Mucosa of descending colon (tissue), 3 donors: ENCODE data around the gene IL21R. TPM values are rescaled to one million over a fixed set of nuclear protein-coding genes. Genes with fewer than 3 reads are reported as not detected.

ENCODE experiments used
- ATAC-seq: fragments of 200-7000 bp; cut with Tn5 transposase; one replicate; pipeline ENCODE4 v1.9.1; 2020; ENCODE audit warnings: mild to moderate bottlenecking, moderate library complexity
- DNase-seq, 3 donors: peaks; one replicate each; pipeline ENCODE4 v3.0.0-alpha.2; 2020
- H3K36me3 ChIP-seq: fragments of 200-600 bp; one replicate; pipeline ENCODE4 v1.8.0; 2021; ENCODE audit warnings: low read depth, mild to moderate bottlenecking
- H3K4me1 ChIP-seq: fragments of 200-600 bp; one replicate; pipeline ENCODE4 v1.8.0; 2021; ENCODE audit warnings: low read depth, mild to moderate bottlenecking
- H3K4me3 ChIP-seq: fragments of 200-600 bp; one replicate; pipeline ENCODE4 v1.8.0; 2021; ENCODE audit warnings: mild to moderate bottlenecking
- H3K9me3 ChIP-seq: fragments of 200-600 bp; one replicate; pipeline ENCODE4 v1.8.0; 2021; ENCODE audit warnings: mild to moderate bottlenecking
- CTCF ChIP-seq: fragments of 200-600 bp; IDR thresholded peaks from one replicate; pipeline ENCODE4 v1.8.0; 2022; ENCODE audit warnings: antibody characterized with exemption, mild to moderate bottlenecking
- intact Hi-C, 2 donors: fragments of 100-400 bp; cut with DNase I in 1 of 2; cut with micrococcal nuclease in 1 of 2; formaldehyde crosslinking; loops; one replicate each; pipeline versions ENCODE4 v1.11.0 to v1.11.1; 2022; cut with DNase I, micrococcal nuclease
- total RNA-seq, 3 donors: library from RNA; stranded (reverse); fragmentation: NEBNext Ultra II Directional in 2 of 3; extraction: Animal tissue kit (Norgen Biotek cat#: 25700) in 2 of 3; gene quantifications; one replicate each; pipeline versions ENCODE4 v1.2.1 to v1.2.4, GENCODE V29; 2021 to 2023
- donor health status: DM: no; HTN: no; CAD: no; lungs with moderate emphysema.
- donor health status: DM: no; HTN: no; CAD: no.
- donor health status: DM: no; HTN: yes; CAD: no.

The IL21R gene
- total RNA-seq, 3 donors from 2014 or later, result 0.47 to 1.4 (median 1.0) TPM

- H3K36me3 ChIP-seq, result no peaks in the 10 kb centered on the region
- intact Hi-C loops, result no loop called here
- H3K4me1 ChIP-seq, result no peaks in the 10 kb centered on the region
- no peak for TF ChIP-seq CTCF
- no peak for ATAC-seq
- no peak for DNase-seq
- peaks cover 9% of the 10 kb centered on the region for H3K9me3 ChIP-seq
- no peak overlapping the region for H3K4me3 ChIP-seq
Measured at GRCh38 chr16:27441998-27442397, 40.0 kb downstream of the IL21R start.

GRCh38 chr16:27444015-27444414 lies 42.0 kb downstream of the IL21R start:
- intact Hi-C loops, result no loop called here
- no peaks in the 10 kb centered on the region for H3K36me3 ChIP-seq
- ATAC-seq, result no peak
- no peak for DNase-seq
- no peak overlapping the region for H3K4me3 ChIP-seq
- H3K4me1 ChIP-seq, result no peaks in the 10 kb centered on the region
- TF ChIP-seq CTCF, result no peak
- peaks cover 9% of the 10 kb centered on the region for H3K9me3 ChIP-seq

GRCh38 chr16:27444470-27444869 lies 42.5 kb downstream of the IL21R start:
- no peaks in the 10 kb centered on the region for H3K4me1 ChIP-seq
- ATAC-seq (no peak), DNase-seq (no peak)
- no peak overlapping the region for H3K4me3 ChIP-seq
- H3K9me3 ChIP-seq, result peaks cover 9% of the 10 kb centered on the region
- no peaks in the 10 kb centered on the region for H3K36me3 ChIP-seq
- TF ChIP-seq CTCF, result no peak
- intact Hi-C loops, result no loop called here

GRCh38 chr16:27445502-27446175 lies 43.7 kb downstream of the IL21R start:
- no peak for ATAC-seq
- no peaks in the 10 kb centered on the region for H3K4me1 ChIP-seq
- no peak overlapping the region for H3K4me3 ChIP-seq
- no peak for DNase-seq
- H3K9me3 ChIP-seq, result peaks cover 9% of the 10 kb centered on the region
- intact Hi-C loops, result no loop called here
- no peaks in the 10 kb centered on the region for H3K36me3 ChIP-seq
- TF ChIP-seq CTCF, result no peak

- no peak overlapping the region for H3K4me3 ChIP-seq
- no peaks in the 10 kb centered on the region for H3K36me3 ChIP-seq
- TF ChIP-seq CTCF, result no peak
- peak; percentile 69 for ATAC-seq
- peaks cover 9% of the 10 kb centered on the region for H3K9me3 ChIP-seq
- peak; percentile 25 to 78 (median 45) for DNase-seq
- no peaks in the 10 kb centered on the region for H3K4me1 ChIP-seq
- intact Hi-C loops, result no loop called here
Measured at GRCh38 chr16:27446721-27447120, 44.7 kb downstream of the IL21R start.

GRCh38 chr16:27447301-27447700 lies 45.3 kb downstream of the IL21R start:
- Histone ChIP-seq H3K36me3 (no peaks in the 10 kb centered on the region), H3K9me3 (peaks cover 9% of the 10 kb centered on the region), H3K4me3 (no peak overlapping the region), H3K4me1 (no peaks in the 10 kb centered on the region)
- TF ChIP-seq CTCF, result no peak
- intact Hi-C loops, result no loop called here
- no peak for ATAC-seq
- no peak for DNase-seq
